ENCODE measurements around the gene MYD88. TPM values are rescaled to one million over a fixed set of nuclear protein-coding genes. Genes with fewer than 3 reads are reported as not detected.

Gene MYD88
- total and polyA plus RNA-seq, 9 of the 15 experiments (the other 6 are each of a cell fraction or from before 2014, with no cell fraction given), result 3.2 to 47.3 (median 27.6) TPM

- no peak for TF ChIP-seq CEBPZ (IDR thresholded peaks at IDR 0.05; ENCODE audit: borderline replicate concordance, low read depth, low read length)
- TF ChIP-seq PTRF (tag; IDR thresholded peaks at IDR 0.05), result no peak
- TF ChIP-seq ZFP91 (CRISPR knock-in tag; IDR thresholded peaks at IDR 0.05), result no peak
- no peak for TF ChIP-seq NR1H2 (CRISPR knock-in tag; IDR thresholded peaks at IDR 0.05)
- no peak for TF ChIP-seq ARID3A (IDR thresholded peaks at IDR 0.05; ENCODE audit: borderline replicate concordance, low read depth, low read length)
- no peak for TF ChIP-seq HNRNPUL1 (IDR thresholded peaks at IDR 0.05; ENCODE audit: low read length)
- no peak for TF ChIP-seq MCM7 (IDR thresholded peaks at IDR 0.05)
- no peak for TF ChIP-seq NFE2L1 (tag; IDR thresholded peaks at IDR 0.05; ENCODE audit: borderline replicate concordance, low read depth)
- TF ChIP-seq MTF1 (CRISPR knock-in tag; IDR thresholded peaks at IDR 0.05; ENCODE audit: borderline replicate concordance), result no peak
- no peak; the same call in 1 of the 2 replicates for TF ChIP-seq ZNF77 (CRISPR knock-in tag; IDR thresholded peaks at IDR 0.05)
- no peak for TF ChIP-seq BRD4 (IDR thresholded peaks at IDR 0.05)
- no peak for TF ChIP-seq FOS (IDR thresholded peaks at IDR 0.05; ENCODE audit: extremely low read depth, insufficient read length)
- TF ChIP-seq CBX2 (IDR thresholded peaks at IDR 0.05; ENCODE audit: insufficient read depth, low read length, poor library complexity, severe bottlenecking), result no peak
- no peak for TF ChIP-seq ATF3 (IDR thresholded peaks at IDR 0.05)
- no peak; the same call in 1 of the 2 replicates for TF ChIP-seq ATF3 (CRISPR knock-in tag; conservative IDR thresholded peaks at IDR 0.05)
- TF ChIP-seq RB1 (IDR thresholded peaks at IDR 0.05; ENCODE audit: low read depth), result peak; percentile 76
- no peak for TF ChIP-seq ZNF395 (CRISPR knock-in tag; IDR thresholded peaks at IDR 0.05)
- TF ChIP-seq FOXK2 (conservative IDR thresholded peaks at IDR 0.05 in 1 of 2, IDR thresholded peaks at IDR 0.05 in 1 of 2; ENCODE audit: low read depth in 2 of 2), result peak; percentile 67 to 78
Observed at GRCh38 chr3:38136777-38137614, 1.5 kb upstream of the MYD88 start, which contains the start of gene ACAA1 (continued).
